HAP-1 (cell line): Measurements from ENCODE around the gene HNRNPLL.

ENCODE experiments used
- DNase-seq, 2 experiments: peaks; one replicate each; pipeline ENCODE4 v3.0.0-alpha.2; 2016 to 2020; ENCODE audit warnings: low spot score in 2 of 2
- H3K27me3 ChIP-seq: fragments of 250-450 bp; sonication (Bioruptor Pico); 2 replicates; pipeline ENCODE4 v1.5.1; 2020; ENCODE audit warnings: low read depth, mild to moderate bottlenecking, moderate library complexity
- H3K36me3 ChIP-seq: fragments of 250-450 bp; sonication (Bioruptor Pico); replicated peaks from 2 replicates; pipeline ENCODE4 v1.5.1; 2020; ENCODE audit warnings: mild to moderate bottlenecking
- H3K4me1 ChIP-seq: fragments of 250-450 bp; sonication (Bioruptor Pico); 2 replicates; pipeline ENCODE4 v1.5.1; 2020; ENCODE audit warnings: mild to moderate bottlenecking
- H3K4me3 ChIP-seq: fragments of 250-450 bp; sonication (Bioruptor Pico); 2 replicates; pipeline ENCODE4 v1.5.1; 2020; ENCODE audit warnings: mild to moderate bottlenecking, moderate library complexity
- H3K9me3 ChIP-seq: fragments of 250-450 bp; sonication (Bioruptor Pico); 2 replicates; pipeline ENCODE4 v1.5.1; 2020; ENCODE audit warnings: mild to moderate bottlenecking, moderate library complexity
- in situ Hi-C: fragments of 300-500 bp; cut with MboI; formaldehyde crosslinking; loops from 3 replicates; pipeline ENCODE4 v1.14.3; 2020; ENCODE audit warnings: low sequenced_read_pairs, inconsistent platforms, mixed read lengths

HNRNPLL gene

GRCh38 chr2:38533757-38534545, 68.8 kb downstream of the HNRNPLL start:
- peaks cover 4% of the 10 kb centered on the region for H3K4me1 ChIP-seq

GRCh38 chr2:38533180-38533579, 69.5 kb downstream of the HNRNPLL start:
- no peak for DNase-seq
- in situ Hi-C loops: loop anchor here (25.0 kb wide), 1 partner anchor 204 kb away; no protein-coding TSS in a partner anchor
- Histone ChIP-seq H3K27me3 (no peaks in the 10 kb centered on the region), H3K4me1 (peaks cover 9% of the 10 kb centered on the region), H3K9me3 (no peaks in the 10 kb centered on the region), H3K4me3 (no peak overlapping the region), H3K36me3 (no peaks in the 10 kb centered on the region)

More at GRCh38 chr2:38533757-38534545, 68.8 kb downstream of the HNRNPLL start:
- DNase-seq: no peak
- Histone ChIP-seq H3K36me3 (no peaks in the 10 kb centered on the region), H3K9me3 (no peaks in the 10 kb centered on the region), H3K27me3 (no peaks in the 10 kb centered on the region), H3K4me3 (no peak overlapping the region)
- in situ Hi-C loops: loop anchor here (25.0 kb wide), 1 partner anchor 203 kb away; no protein-coding TSS in a partner anchor

DNA sequence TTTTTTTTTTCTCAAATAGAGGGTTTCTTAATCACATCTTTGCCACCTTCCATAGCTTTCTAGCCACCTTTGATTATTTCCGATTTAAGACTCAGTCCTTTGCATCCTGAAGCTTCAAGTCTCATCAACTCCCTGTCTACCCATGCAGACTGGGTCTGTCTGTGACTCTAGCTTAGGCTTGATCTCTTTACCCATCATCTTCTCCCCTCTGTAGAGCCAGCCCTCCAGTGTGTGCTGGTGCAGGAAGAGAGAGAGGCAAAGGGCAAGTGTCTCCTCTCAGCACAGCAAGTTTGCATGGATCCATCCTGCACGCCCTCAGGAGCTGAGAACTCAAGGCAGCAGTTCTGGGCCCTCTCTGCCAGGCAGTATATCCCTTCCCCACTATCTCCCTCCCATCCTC, 70.4 kb downstream of the HNRNPLL start:
- no peak overlapping the region for H3K4me3 ChIP-seq
- in situ Hi-C loops: loop anchor here (25.0 kb wide), 1 partner anchor 205 kb away; no protein-coding TSS in a partner anchor
- peaks cover 17% of the 10 kb centered on the region for H3K4me1 ChIP-seq
- H3K36me3 ChIP-seq: no peaks in the 10 kb centered on the region
- no peak for DNase-seq
- H3K27me3 ChIP-seq: no peaks in the 10 kb centered on the region
- H3K9me3 ChIP-seq: no peaks in the 10 kb centered on the region

GRCh38 chr2:38529208-38529607, 73.5 kb downstream of the HNRNPLL start:
- no peaks in the 10 kb centered on the region for H3K9me3 ChIP-seq
- in situ Hi-C loops: loop anchor here (25.0 kb wide), 1 partner anchor 208 kb away; no protein-coding TSS in a partner anchor
- H3K4me1 ChIP-seq: peaks cover 15% of the 10 kb centered on the region
- H3K4me3 ChIP-seq: no peak overlapping the region
- no peaks in the 10 kb centered on the region for H3K36me3 ChIP-seq
- DNase-seq: no peak
- H3K27me3 ChIP-seq: no peaks in the 10 kb centered on the region

DNA sequence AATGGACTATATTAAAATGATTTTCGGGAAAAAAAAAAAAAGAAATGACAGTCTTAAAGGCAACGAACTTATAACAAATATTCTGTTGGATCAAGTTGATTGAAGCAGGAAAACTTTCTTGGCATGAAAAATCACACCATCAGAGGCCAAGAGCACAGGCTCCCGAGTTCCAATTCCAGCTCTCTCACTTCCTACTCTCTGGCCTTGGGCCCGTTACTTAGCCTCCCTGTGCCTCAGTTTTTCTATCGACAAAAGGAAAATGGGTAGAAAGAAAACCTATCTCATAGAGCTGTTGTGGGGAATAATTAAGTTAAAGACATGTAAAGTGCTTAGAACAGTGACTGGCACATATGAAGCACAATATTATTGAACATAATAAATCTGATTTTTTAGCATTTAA, 74.2 kb downstream of the HNRNPLL start:
- H3K27me3 ChIP-seq: no peaks in the 10 kb centered on the region
- no peaks in the 10 kb centered on the region for H3K36me3 ChIP-seq
- in situ Hi-C loops: loop anchor here (25.0 kb wide), 1 partner anchor 209 kb away; no protein-coding TSS in a partner anchor
- DNase-seq: no peak
- H3K9me3 ChIP-seq: no peaks in the 10 kb centered on the region
- H3K4me3 ChIP-seq: no peak overlapping the region
- peaks cover 15% of the 10 kb centered on the region for H3K4me1 ChIP-seq

GRCh38 chr2:38528008-38528442, 74.7 kb downstream of the HNRNPLL start:
- DNase-seq: peak; percentile 53 to 76
- peaks cover 15% of the 10 kb centered on the region for H3K4me1 ChIP-seq
- H3K4me3 ChIP-seq: peak overlapping the region; percentile 12
- in situ Hi-C loops: loop anchor here (25.0 kb wide), 1 partner anchor 209 kb away; no protein-coding TSS in a partner anchor
- no peaks in the 10 kb centered on the region for H3K9me3 ChIP-seq
- no peaks in the 10 kb centered on the region for H3K27me3 ChIP-seq
- H3K36me3 ChIP-seq: no peaks in the 10 kb centered on the region

DNA sequence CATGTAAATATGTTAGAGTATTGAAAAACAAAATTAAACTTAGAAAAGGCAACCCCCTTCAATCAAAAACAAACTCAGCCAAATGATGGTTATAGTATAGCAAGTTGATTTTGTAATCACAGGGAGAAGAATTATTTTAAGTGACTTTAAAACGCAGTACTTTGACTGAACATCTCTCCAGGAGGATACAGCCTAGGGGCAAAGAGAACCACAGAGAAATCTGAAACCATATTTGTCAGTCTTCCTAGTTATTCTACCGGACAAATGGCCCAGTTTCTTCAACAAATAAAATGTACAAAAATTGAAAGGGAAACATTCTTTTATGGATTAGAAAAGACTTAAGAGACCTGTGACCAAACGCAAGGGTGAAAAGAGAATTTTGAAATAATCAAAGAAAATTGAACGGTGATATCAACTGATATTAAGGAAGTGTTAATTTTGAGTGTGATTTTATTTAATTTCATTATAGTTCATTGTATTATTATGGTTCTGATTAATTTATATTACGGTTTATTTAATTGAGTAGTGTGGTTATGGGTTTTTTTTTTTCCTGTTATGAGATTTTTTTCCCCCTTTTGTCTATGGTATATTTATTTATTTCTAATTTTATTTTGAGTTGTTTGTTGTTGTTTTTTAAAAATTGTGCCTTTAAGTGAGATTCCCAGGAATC, 75.3 kb downstream of the HNRNPLL start:
- peak overlapping the region; percentile 12 for H3K4me3 ChIP-seq
- H3K27me3 ChIP-seq: no peaks in the 10 kb centered on the region
- DNase-seq: peak in 1 of 2 experiments; percentile 44
- no peaks in the 10 kb centered on the region for H3K36me3 ChIP-seq
- in situ Hi-C loops: loop anchor here (25.0 kb wide), 1 partner anchor 210 kb away; no protein-coding TSS in a partner anchor
- no peaks in the 10 kb centered on the region for H3K9me3 ChIP-seq
- peaks cover 15% of the 10 kb centered on the region for H3K4me1 ChIP-seq

- peaks cover 15% of the 10 kb centered on the region for H3K4me1 ChIP-seq
- H3K9me3 ChIP-seq: no peaks in the 10 kb centered on the region
- DNase-seq: no peak
- H3K36me3 ChIP-seq: no peaks in the 10 kb centered on the region
- in situ Hi-C loops: loop anchor here (25.0 kb wide), 1 partner anchor 211 kb away; no protein-coding TSS in a partner anchor
- H3K27me3 ChIP-seq: no peaks in the 10 kb centered on the region
- no peak overlapping the region for H3K4me3 ChIP-seq
These were observed 76.5 kb downstream of the HNRNPLL start for GRCh38 chr2:38526195-38526594.

GRCh38 chr2:38524580-38524979, 78.1 kb downstream of the HNRNPLL start:
- no peak overlapping the region for H3K4me3 ChIP-seq
- DNase-seq: no peak
- H3K4me1 ChIP-seq: peaks cover 15% of the 10 kb centered on the region
- in situ Hi-C loops: no loop called here
- H3K9me3 ChIP-seq: no peaks in the 10 kb centered on the region
- no peaks in the 10 kb centered on the region for H3K36me3 ChIP-seq
- H3K27me3 ChIP-seq: no peaks in the 10 kb centered on the region

DNA sequence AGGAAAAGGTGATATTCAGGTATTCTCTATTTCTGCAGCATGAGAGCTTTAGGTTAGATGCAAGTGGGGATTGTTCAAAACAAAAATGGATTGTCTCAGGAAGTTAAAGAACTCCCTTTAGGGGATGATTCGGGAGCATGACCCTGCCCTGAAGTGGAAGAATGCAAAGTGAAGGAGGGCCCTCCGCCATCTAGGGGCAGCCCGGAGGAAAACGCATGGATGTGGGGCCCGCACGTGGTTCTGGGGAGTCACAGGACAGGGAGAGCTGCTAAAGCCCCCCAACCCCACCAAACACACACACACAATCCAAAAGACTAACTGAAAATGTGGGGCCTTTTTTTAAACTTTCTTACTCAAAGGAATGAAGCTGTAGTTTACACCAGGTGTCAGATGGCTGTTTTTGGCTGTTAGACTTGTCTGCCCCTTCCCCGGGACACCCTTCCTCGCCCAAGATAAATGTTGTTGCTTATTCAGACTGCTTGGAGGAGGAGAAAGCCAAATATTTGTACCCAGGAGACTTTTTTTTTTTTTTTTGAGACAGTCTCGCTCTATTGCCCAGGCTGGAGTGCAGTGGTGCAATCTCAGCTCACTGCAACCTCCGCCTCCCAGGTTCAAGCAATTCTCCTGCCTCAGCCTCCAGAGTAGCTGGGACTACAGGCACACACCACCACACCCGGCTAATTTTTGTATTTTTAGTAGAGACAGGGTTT, 78.8 kb downstream of the HNRNPLL start:
- H3K4me3 ChIP-seq: no peak overlapping the region
- H3K27me3 ChIP-seq: no peaks in the 10 kb centered on the region
- H3K4me1 ChIP-seq: peaks cover 15% of the 10 kb centered on the region
- peak in 1 of 2 experiments; percentile 42 for DNase-seq
- no peaks in the 10 kb centered on the region for H3K9me3 ChIP-seq
- in situ Hi-C loops: no loop called here
- no peaks in the 10 kb centered on the region for H3K36me3 ChIP-seq

- Histone ChIP-seq H3K4me3 (no peak overlapping the region), H3K27me3 (no peaks in the 10 kb centered on the region), H3K9me3 (no peaks in the 10 kb centered on the region), H3K36me3 (no peaks in the 10 kb centered on the region), H3K4me1 (peaks cover 7% of the 10 kb centered on the region)
- in situ Hi-C loops: no loop called here
- no peak for DNase-seq
These were observed 79.9 kb downstream of the HNRNPLL start for GRCh38 chr2:38522754-38523349.

- H3K36me3 ChIP-seq: no peaks in the 10 kb centered on the region
- no peak overlapping the region for H3K4me3 ChIP-seq
- no peak for DNase-seq
- no peaks in the 10 kb centered on the region for H3K9me3 ChIP-seq
- H3K4me1 ChIP-seq: no peaks in the 10 kb centered on the region
- H3K27me3 ChIP-seq: no peaks in the 10 kb centered on the region
- in situ Hi-C loops: no loop called here
These were observed 80.9 kb downstream of the HNRNPLL start for GRCh38 chr2:38521835-38522234.

GRCh38 chr2:38517284-38517683, 85.4 kb downstream of the HNRNPLL start:
- Histone ChIP-seq H3K27me3 (no peaks in the 10 kb centered on the region), H3K36me3 (no peaks in the 10 kb centered on the region), H3K9me3 (no peaks in the 10 kb centered on the region), H3K4me1 (no peaks in the 10 kb centered on the region), H3K4me3 (no peak overlapping the region)
- DNase-seq: no peak
- in situ Hi-C loops: no loop called here
